Measurements from ENCODE around the gene TUT1. TPM values are rescaled to one million over a fixed set of nuclear protein-coding genes. Genes with fewer than 3 reads are reported as not detected.
A peak's percentile ranks its signal among the peaks of the same experiment; 100 is the strongest.
"Not testable (repeated sequence)": the region's sequence is repeated elsewhere in the genome, so short reads cannot be mapped to it uniquely, and the experiment has no call there.

TUT1 gene
- total RNA-seq, 1 donor from 2014 or later: 41.7 TPM

GRCh38 chr11:62588966-62589637, 2.2 kb downstream of the TUT1 start:
- H3K27ac Mint-ChIP-seq: no peak overlapping the region
- intact Hi-C loops (cut with micrococcal nuclease): no loop called here
- peaks cover 52% of the 10 kb centered on the region for H3K36me3 Mint-ChIP-seq (ENCODE audit: low read depth)
- no peak for DNase-seq (ENCODE audit: low spot score)
- no peaks in the 10 kb centered on the region for H3K9me3 Mint-ChIP-seq
- H3K4me1 Mint-ChIP-seq (ENCODE audit: low read depth): peaks cover 26% of the 10 kb centered on the region
- H3K4me3 Mint-ChIP-seq (ENCODE audit: low read depth): peak overlapping the region; percentile 94
- no peaks in the 10 kb centered on the region for H3K27me3 Mint-ChIP-seq (ENCODE audit: low read depth)

- H3K27me3 Mint-ChIP-seq (ENCODE audit: low read depth); DNase-seq (ENCODE audit: low spot score); H3K9me3 Mint-ChIP-seq; H3K4me1 Mint-ChIP-seq (ENCODE audit: low read depth); intact Hi-C loops (cut with micrococcal nuclease); H3K4me3 Mint-ChIP-seq (ENCODE audit: low read depth); H3K27ac Mint-ChIP-seq: not testable (repeated sequence)
- peaks cover 49% of the 10 kb centered on the region for H3K36me3 Mint-ChIP-seq (ENCODE audit: low read depth)
Measured at GRCh38 chr11:62585356-62585755, 6.0 kb downstream of the TUT1 start.

GRCh38 chr11:62581735-62582134, 9.6 kb downstream of the TUT1 start:
- peaks cover 47% of the 10 kb centered on the region for H3K36me3 Mint-ChIP-seq (ENCODE audit: low read depth)
- H3K9me3 Mint-ChIP-seq; H3K27me3 Mint-ChIP-seq (ENCODE audit: low read depth); H3K4me1 Mint-ChIP-seq (ENCODE audit: low read depth); H3K4me3 Mint-ChIP-seq (ENCODE audit: low read depth); DNase-seq (ENCODE audit: low spot score); intact Hi-C loops (cut with micrococcal nuclease); H3K27ac Mint-ChIP-seq: not testable (repeated sequence)

GRCh38 chr11:62580959-62581715, 10.2 kb downstream of the TUT1 start:
- Mint-ChIP-seq H3K4me3 (ENCODE audit: low read depth) (no peak overlapping the region), H3K27ac (no peak overlapping the region), H3K4me1 (ENCODE audit: low read depth) (no peaks in the 10 kb centered on the region), H3K9me3 (no peaks in the 10 kb centered on the region), H3K36me3 (ENCODE audit: low read depth) (peaks cover 49% of the 10 kb centered on the region), H3K27me3 (ENCODE audit: low read depth) (no peaks in the 10 kb centered on the region)
- intact Hi-C loops (cut with micrococcal nuclease): no loop called here
- no peak for DNase-seq (ENCODE audit: low spot score)

GRCh38 chr11:62579252-62579651, 12.1 kb downstream of the TUT1 start:
- H3K27ac Mint-ChIP-seq: no peak overlapping the region
- peaks cover 57% of the 10 kb centered on the region for H3K36me3 Mint-ChIP-seq (ENCODE audit: low read depth)
- no peak overlapping the region for H3K4me3 Mint-ChIP-seq (ENCODE audit: low read depth)
- DNase-seq (ENCODE audit: low spot score): no peak
- intact Hi-C loops (cut with micrococcal nuclease): no loop called here
- H3K27me3 Mint-ChIP-seq (ENCODE audit: low read depth): no peaks in the 10 kb centered on the region
- no peaks in the 10 kb centered on the region for H3K9me3 Mint-ChIP-seq
- H3K4me1 Mint-ChIP-seq (ENCODE audit: low read depth): peaks cover 9% of the 10 kb centered on the region

GRCh38 chr11:62578541-62578940, 12.8 kb downstream of the TUT1 start:
- Mint-ChIP-seq H3K36me3 (ENCODE audit: low read depth) (peaks cover 60% of the 10 kb centered on the region), H3K27ac (no peak overlapping the region), H3K4me1 (ENCODE audit: low read depth) (peaks cover 9% of the 10 kb centered on the region), H3K27me3 (ENCODE audit: low read depth) (no peaks in the 10 kb centered on the region), H3K9me3 (no peaks in the 10 kb centered on the region), H3K4me3 (ENCODE audit: low read depth) (no peak overlapping the region)
- DNase-seq (ENCODE audit: low spot score): no peak
- intact Hi-C loops (cut with micrococcal nuclease): no loop called here

- Mint-ChIP-seq H3K27me3 (ENCODE audit: low read depth) (no peaks in the 10 kb centered on the region), H3K4me1 (ENCODE audit: low read depth) (peaks cover 16% of the 10 kb centered on the region), H3K27ac (no peak overlapping the region), H3K36me3 (ENCODE audit: low read depth) (peaks cover 66% of the 10 kb centered on the region), H3K9me3 (no peaks in the 10 kb centered on the region), H3K4me3 (ENCODE audit: low read depth) (no peak overlapping the region)
- intact Hi-C loops (cut with micrococcal nuclease): no loop called here
- no peak for DNase-seq (ENCODE audit: low spot score)
Measured at GRCh38 chr11:62577046-62577714, 14.1 kb downstream of the TUT1 start.

GRCh38 chr11:62575837-62576236, 15.5 kb downstream of the TUT1 start:
- DNase-seq (ENCODE audit: low spot score): no peak
- intact Hi-C loops (cut with micrococcal nuclease): no loop called here

DNA sequence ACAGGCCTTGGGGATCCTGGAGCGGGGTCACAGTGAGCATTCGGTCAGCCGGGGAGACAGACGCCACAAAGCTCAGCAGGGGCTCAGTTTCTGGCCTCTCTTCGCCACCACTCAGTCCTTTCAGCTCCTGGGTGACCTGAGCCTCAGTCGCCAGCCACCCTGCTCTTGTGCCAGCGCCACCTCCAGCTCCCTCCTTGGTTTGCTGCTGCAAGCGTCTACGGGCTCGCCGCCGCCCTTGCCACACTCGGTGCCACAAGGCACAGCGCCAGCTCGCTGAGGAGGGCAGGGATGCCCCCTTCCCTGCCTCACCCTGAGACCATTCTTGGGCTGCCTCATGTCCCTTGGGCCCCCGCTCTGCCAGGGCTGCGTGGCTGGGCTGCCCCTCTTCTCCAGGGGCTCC, 16.2 kb downstream of the TUT1 start:
- peaks cover 33% of the 10 kb centered on the region for H3K4me1 Mint-ChIP-seq (ENCODE audit: low read depth)
- H3K27me3 Mint-ChIP-seq (ENCODE audit: low read depth): no peaks in the 10 kb centered on the region
- H3K4me3 Mint-ChIP-seq (ENCODE audit: low read depth): peak overlapping the region; percentile 92
- intact Hi-C loops (cut with micrococcal nuclease): no loop called here
- H3K36me3 Mint-ChIP-seq (ENCODE audit: low read depth): peaks cover 76% of the 10 kb centered on the region
- peak overlapping the region; percentile 95 for H3K27ac Mint-ChIP-seq
- no peak for DNase-seq (ENCODE audit: low spot score)
- no peaks in the 10 kb centered on the region for H3K9me3 Mint-ChIP-seq

More at GRCh38 chr11:62575837-62576236, 15.5 kb downstream of the TUT1 start:
- Mint-ChIP-seq H3K27me3 (ENCODE audit: low read depth) (no peaks in the 10 kb centered on the region), H3K4me3 (ENCODE audit: low read depth) (peak overlapping the region; percentile 92), H3K9me3 (no peaks in the 10 kb centered on the region), H3K36me3 (ENCODE audit: low read depth) (peaks cover 71% of the 10 kb centered on the region), H3K4me1 (ENCODE audit: low read depth) (peaks cover 30% of the 10 kb centered on the region), H3K27ac (peak overlapping the region; percentile 36)

- Mint-ChIP-seq H3K4me1 (ENCODE audit: low read depth) (peaks cover 35% of the 10 kb centered on the region), H3K9me3 (no peaks in the 10 kb centered on the region), H3K27me3 (ENCODE audit: low read depth) (no peaks in the 10 kb centered on the region), H3K27ac (peak overlapping the region; percentile 95), H3K4me3 (ENCODE audit: low read depth) (peak overlapping the region; percentile 92), H3K36me3 (ENCODE audit: low read depth) (peaks cover 82% of the 10 kb centered on the region)
- DNase-seq (ENCODE audit: low spot score): no peak
- intact Hi-C loops (cut with micrococcal nuclease): loop anchor here (1.0 to 5.0 kb wide), 2 partner anchors 17 to 38 kb away; partner anchors contain the start of genes EML3, ROM1 and TUT1
Measured at GRCh38 chr11:62574363-62575071, 16.8 kb downstream of the TUT1 start.

GRCh38 chr11:62573592-62574362, 17.5 kb downstream of the TUT1 start, which contains the start of gene EEF1G:
Gene EEF1G, minus strand, starts transcription at chr11:62573891. Its CDS starts 49 bp downstream, at chr11:62573842.
- intact Hi-C loops (cut with micrococcal nuclease): loop anchor here (1.0 to 5.0 kb wide), 3 partner anchors 17 to 39 kb away; partner anchors contain the start of genes EML3, ROM1 and TUT1
- peak within 1 kb of the TSS; percentile 92 for H3K4me3 Mint-ChIP-seq (ENCODE audit: low read depth)
- peak within 1 kb of the TSS; percentile 95 for H3K27ac Mint-ChIP-seq
- H3K27me3 Mint-ChIP-seq (ENCODE audit: low read depth): no peaks in the 10 kb centered on the region
- H3K9me3 Mint-ChIP-seq: no peaks in the 10 kb centered on the region
- peak; percentile 99 for DNase-seq (ENCODE audit: low spot score)
- H3K36me3 Mint-ChIP-seq (ENCODE audit: low read depth): peaks cover 89% of the 10 kb centered on the region
- H3K4me1 Mint-ChIP-seq (ENCODE audit: low read depth): peaks cover 35% of the 10 kb centered on the region
